ENCODE results near the gene ZNF831.

The ZNF831 gene

DNA sequence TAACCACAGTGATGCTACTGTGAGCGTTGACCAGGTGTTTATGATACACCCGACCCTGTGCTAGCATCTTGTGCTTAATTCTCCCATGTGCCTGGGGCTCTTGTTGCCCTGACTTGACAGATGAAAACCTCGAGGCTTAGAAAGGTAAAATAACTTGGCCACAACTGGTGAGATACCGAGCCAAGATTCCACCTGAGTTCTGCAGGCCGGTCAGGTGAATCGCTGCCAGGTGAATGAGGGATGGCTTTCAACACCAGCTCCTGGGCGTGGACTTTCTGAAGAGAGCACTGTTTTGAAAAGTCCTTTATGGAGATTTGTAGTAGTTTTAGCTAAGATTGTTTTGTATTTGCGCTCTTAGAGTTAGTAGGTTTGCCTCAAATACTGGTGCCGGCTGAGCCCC lies 12.2 kb upstream of the ZNF831 start:
- no peaks in the 10 kb centered on the region for H3K9me3 ChIP-seq (replicated peaks; ENCODE audit: insufficient read depth, low read length)
- no peaks in the 10 kb centered on the region for H3K36me3 ChIP-seq (replicated peaks; ENCODE audit: insufficient read depth, low read length)
- H3K79me2 ChIP-seq (ENCODE audit: low read length), result no peaks in the 10 kb centered on the region
- no peaks in the 10 kb centered on the region for H3K4me1 ChIP-seq (ENCODE audit: low read length)
- no peak for TF ChIP-seq EZH2 (optimal IDR thresholded peaks at IDR 0.05; ENCODE audit: low read depth, low read length)
- TF ChIP-seq, protein P1, sequence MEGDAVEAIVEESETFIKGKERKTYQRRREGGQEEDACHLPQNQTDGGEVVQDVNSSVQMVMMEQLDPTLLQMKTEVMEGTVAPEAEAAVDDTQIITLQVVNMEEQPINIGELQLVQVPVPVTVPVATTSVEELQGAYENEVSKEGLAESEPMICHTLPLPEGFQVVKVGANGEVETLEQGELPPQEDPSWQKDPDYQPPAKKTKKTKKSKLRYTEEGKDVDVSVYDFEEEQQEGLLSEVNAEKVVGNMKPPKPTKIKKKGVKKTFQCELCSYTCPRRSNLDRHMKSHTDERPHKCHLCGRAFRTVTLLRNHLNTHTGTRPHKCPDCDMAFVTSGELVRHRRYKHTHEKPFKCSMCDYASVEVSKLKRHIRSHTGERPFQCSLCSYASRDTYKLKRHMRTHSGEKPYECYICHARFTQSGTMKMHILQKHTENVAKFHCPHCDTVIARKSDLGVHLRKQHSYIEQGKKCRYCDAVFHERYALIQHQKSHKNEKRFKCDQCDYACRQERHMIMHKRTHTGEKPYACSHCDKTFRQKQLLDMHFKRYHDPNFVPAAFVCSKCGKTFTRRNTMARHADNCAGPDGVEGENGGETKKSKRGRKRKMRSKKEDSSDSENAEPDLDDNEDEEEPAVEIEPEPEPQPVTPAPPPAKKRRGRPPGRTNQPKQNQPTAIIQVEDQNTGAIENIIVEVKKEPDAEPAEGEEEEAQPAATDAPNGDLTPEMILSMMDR (IDR thresholded peaks at IDR 0.05; ENCODE audit: low read length), result no peak
- no peak for TF ChIP-seq EZH2phosphoT487 (IDR thresholded peaks at IDR 0.05; ENCODE audit: low read length)
- no peaks in the 10 kb centered on the region for H3K9me2 ChIP-seq (replicated peaks; ENCODE audit: insufficient read depth, low read length)
- H3K27ac ChIP-seq (ENCODE audit: low read length), result no peak overlapping the region
- H3K4me2 ChIP-seq (ENCODE audit: low read depth, low read length), result no peak overlapping the region
- peaks cover 95% of the 10 kb centered on the region for H3K27me3 ChIP-seq (replicated peaks; ENCODE audit: insufficient read depth, low read length)
- no peak overlapping the region for H3K4me3 ChIP-seq (ENCODE audit: low read length)
- no peaks in the 10 kb centered on the region for H4K20me1 ChIP-seq (ENCODE audit: insufficient read depth, low read length)
- DNase-seq, result no peak
- H2AFZ ChIP-seq (ENCODE audit: low read length), result no peak overlapping the region
- no peak overlapping the region for H3K9ac ChIP-seq (ENCODE audit: low read length)
- H3F3A ChIP-seq (ENCODE audit: insufficient read depth, low read length), result no peaks in the 10 kb centered on the region

DNA sequence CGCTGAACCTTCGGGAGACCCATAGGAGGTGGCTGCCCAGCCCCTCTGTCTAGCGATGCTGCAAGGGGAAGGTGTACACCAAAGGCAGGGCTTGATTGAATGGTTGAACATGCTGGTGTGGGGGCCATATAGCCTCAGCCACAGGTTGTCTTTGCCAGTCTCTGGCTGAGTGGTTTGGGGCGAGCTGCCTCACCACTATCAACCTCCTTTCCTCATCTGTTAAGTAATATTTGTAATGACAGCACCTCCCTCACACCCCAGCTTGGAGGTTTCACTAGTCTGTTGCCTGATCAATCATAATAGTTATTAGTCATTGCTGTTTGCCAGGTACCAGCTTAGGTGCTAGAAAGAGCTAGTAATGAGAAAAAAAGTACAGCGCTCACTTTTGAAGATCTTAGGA lies 11.8 kb upstream of the ZNF831 start:
- no peak overlapping the region for H3K4me3 ChIP-seq (ENCODE audit: low read length)
- no peak overlapping the region for H3K4me2 ChIP-seq (ENCODE audit: low read depth, low read length)
- no peaks in the 10 kb centered on the region for H3K4me1 ChIP-seq (ENCODE audit: low read length)
- H3K9me3 ChIP-seq (replicated peaks; ENCODE audit: insufficient read depth, low read length), result no peaks in the 10 kb centered on the region
- no peaks in the 10 kb centered on the region for H3K79me2 ChIP-seq (ENCODE audit: low read length)
- H3K27ac ChIP-seq (ENCODE audit: low read length), result no peak overlapping the region
- DNase-seq, result no peak
- no peaks in the 10 kb centered on the region for H3K36me3 ChIP-seq (replicated peaks; ENCODE audit: insufficient read depth, low read length)
- H2AFZ ChIP-seq (ENCODE audit: low read length), result no peak overlapping the region
- no peak overlapping the region for H3K9ac ChIP-seq (ENCODE audit: low read length)
- H3K9me2 ChIP-seq (replicated peaks; ENCODE audit: insufficient read depth, low read length), result no peaks in the 10 kb centered on the region
- no peaks in the 10 kb centered on the region for H3F3A ChIP-seq (ENCODE audit: insufficient read depth, low read length)
- no peaks in the 10 kb centered on the region for H4K20me1 ChIP-seq (ENCODE audit: insufficient read depth, low read length)
- peaks cover 95% of the 10 kb centered on the region for H3K27me3 ChIP-seq (replicated peaks; ENCODE audit: insufficient read depth, low read length)
- TF ChIP-seq EZH2 (optimal IDR thresholded peaks at IDR 0.05; ENCODE audit: low read depth, low read length) (no peak), EZH2phosphoT487 (IDR thresholded peaks at IDR 0.05; ENCODE audit: low read length) (no peak)
- TF ChIP-seq, protein P1 (IDR thresholded peaks at IDR 0.05; ENCODE audit: low read length), result no peak

DNA sequence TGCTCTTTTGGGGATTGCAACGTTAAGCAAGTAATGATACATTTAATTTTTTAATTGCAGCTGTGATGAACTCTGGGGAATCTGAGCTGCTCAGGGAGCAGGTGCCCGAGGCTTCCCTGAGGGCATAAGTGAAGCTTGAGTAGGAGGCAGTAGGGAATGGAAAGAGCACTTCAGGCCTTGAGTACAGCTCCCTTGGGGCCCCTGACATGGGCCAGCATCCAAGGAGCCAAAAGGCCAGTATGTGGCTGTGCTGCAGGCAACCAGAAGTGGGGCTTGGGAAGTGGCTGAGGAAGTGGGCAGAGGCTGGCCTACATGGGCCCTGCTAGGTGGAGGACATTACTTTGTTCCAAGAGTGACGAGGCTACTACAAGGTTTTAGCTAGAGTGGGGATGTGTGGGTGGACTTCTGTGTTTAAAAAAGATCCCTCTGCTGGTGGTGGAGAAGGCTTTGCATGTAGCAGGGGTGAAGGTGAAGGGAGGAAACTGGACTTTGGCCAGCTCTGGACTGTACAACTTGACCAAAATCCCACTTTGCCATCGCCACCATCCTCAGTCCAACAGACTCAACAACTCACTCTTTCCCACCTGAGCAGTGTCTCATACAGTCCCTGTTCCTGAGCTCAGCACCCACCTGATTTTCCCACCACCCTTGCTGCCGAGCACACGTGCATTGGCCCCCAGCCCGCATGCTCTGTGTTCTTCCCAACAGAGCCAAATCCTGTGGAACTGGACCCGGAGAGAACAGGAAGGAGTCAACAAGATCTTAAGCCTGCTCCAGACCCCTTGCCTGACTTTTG lies 10.9 kb upstream of the ZNF831 start:
- Histone ChIP-seq H3K36me3 (replicated peaks; ENCODE audit: insufficient read depth, low read length) (no peaks in the 10 kb centered on the region), H3K27ac (ENCODE audit: low read length) (no peak overlapping the region), H3K4me3 (ENCODE audit: low read length) (no peak overlapping the region), H3K79me2 (ENCODE audit: low read length) (no peaks in the 10 kb centered on the region), H3K4me2 (ENCODE audit: low read depth, low read length) (no peak overlapping the region), H3K4me1 (ENCODE audit: low read length) (no peaks in the 10 kb centered on the region), H4K20me1 (ENCODE audit: insufficient read depth, low read length) (no peaks in the 10 kb centered on the region), H2AFZ (ENCODE audit: low read length) (no peak overlapping the region), H3K9me3 (replicated peaks; ENCODE audit: insufficient read depth, low read length) (no peaks in the 10 kb centered on the region), H3K9me2 (replicated peaks; ENCODE audit: insufficient read depth, low read length) (no peaks in the 10 kb centered on the region), H3K9ac (ENCODE audit: low read length) (no peak overlapping the region), H3F3A (ENCODE audit: insufficient read depth, low read length) (no peaks in the 10 kb centered on the region), H3K27me3 (replicated peaks; ENCODE audit: insufficient read depth, low read length) (peaks cover 95% of the 10 kb centered on the region)
- TF ChIP-seq EZH2phosphoT487 (IDR thresholded peaks at IDR 0.05; ENCODE audit: low read length) (no peak), EZH2 (optimal IDR thresholded peaks at IDR 0.05; ENCODE audit: low read depth, low read length) (no peak)
- TF ChIP-seq, protein P1 (IDR thresholded peaks at IDR 0.05; ENCODE audit: low read length), result no peak
- DNase-seq, result no peak
